Thyroid gland (tissue), 4 donors: ENCODE data around the gene KYNU. TPM values are rescaled to one million over a fixed set of nuclear protein-coding genes. Genes with fewer than 3 reads are reported as not detected.

ENCODE experiments used
- DNase-seq, 2 donors: peaks; one replicate each; pipeline ENCODE4 v3.0.0-alpha.2; 2019
- H3K27ac ChIP-seq, 3 donors: fragments of 200-600 bp; sonication (generic); 1 replicate in 2 of 3; 2 replicates in 1 of 3; pipeline ENCODE4 v1.5.1; 2016 to 2019; ENCODE audit warnings: mild to moderate bottlenecking in 1 of 3, moderate library complexity in 1 of 3
- H3K27me3 ChIP-seq: fragments of 200-600 bp; sonication (generic); one replicate; pipeline ENCODE4 v1.5.1; 2019
- H3K36me3 ChIP-seq, 2 donors: fragments of 200-600 bp; sonication (generic); one replicate each; pipeline ENCODE4 v1.5.1; 2016 to 2019
- H3K4me1 ChIP-seq, 2 donors: fragments of 200-600 bp; sonication (generic); one replicate each; pipeline ENCODE4 v1.5.1; 2017 to 2019
- H3K4me3 ChIP-seq, 3 donors: fragments of 200-600 bp; sonication (generic); replicated peaks in 1 of 3; 1 replicate in 2 of 3; 2 replicates in 1 of 3; pipeline ENCODE4 v1.5.1; 2016; ENCODE audit warnings: mild to moderate bottlenecking in 1 of 3
- H3K9me3 ChIP-seq: fragments of 200-600 bp; sonication (generic); one replicate; pipeline ENCODE4 v1.5.1; 2017
- POLR2A ChIP-seq, 2 donors: fragments of 450-650 bp; IDR thresholded peaks; one replicate each; pipeline ENCODE4 v1.6.1; 2017; ENCODE audit warnings: antibody characterized with exemption in 2 of 2, mild to moderate bottlenecking in 2 of 2, moderate library complexity in 1 of 2
- WGBS, 2 donors: methylation state at CpG; one replicate each; pipeline ENCODE4 v1.1.5; 2017; 5-methylcytosine and 5-hydroxymethylcytosine counted together
- intact Hi-C: fragments of 100-400 bp; cut with DNase I; formaldehyde crosslinking; loops from one replicate; pipeline ENCODE4 v1.15.1; 2023
- total RNA-seq, 4 donors: library from RNA; depleted of rRNA; stranded (reverse); fragments of >200 nt; gene quantifications; one replicate each; pipeline ENCODE4 v1.2.3, GENCODE V29; 2016
- TF ChIP-seq, protein P1 (sequence below), 6 experiments: fragments of 200-600 bp in 3 of 6; fragments of 450-650 bp in 3 of 6; sonication (generic) in 3 of 6; IDR thresholded peaks; one replicate each; pipeline ENCODE4 v1.5.1; 2016 to 2019; ENCODE audit warnings: antibody characterized with exemption in 6 of 6, mild to moderate bottlenecking in 2 of 6, inconsistent platforms in 1 of 6, moderate library complexity in 1 of 6

KYNU gene
- total RNA-seq, 4 donors from 2014 or later: 0.93 to 7.8 (median 4.5) TPM

DNA sequence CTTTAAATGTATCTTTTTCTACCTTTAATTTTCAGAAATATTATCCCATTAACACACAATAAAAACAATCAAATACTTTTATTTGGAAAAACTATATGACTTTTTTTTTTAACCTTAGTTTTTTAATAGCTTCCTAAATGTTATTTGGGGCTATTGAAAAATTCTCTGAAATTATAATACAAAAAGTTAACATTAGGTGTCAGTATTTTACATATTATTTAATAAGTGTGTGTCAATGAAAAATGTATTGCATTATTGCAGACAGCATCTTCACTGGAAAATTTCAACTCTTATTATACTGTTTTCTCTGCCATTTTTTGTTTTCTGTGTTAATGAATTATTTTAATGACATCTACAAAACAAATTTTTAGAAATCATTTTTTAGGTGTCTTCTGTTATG is 200.6 kb downstream of the KYNU start:
- intact Hi-C loops: no loop called here
- Histone ChIP-seq H3K36me3 (no peaks in the 10 kb centered on the region), H3K27me3 (no peaks in the 10 kb centered on the region), H3K27ac (no peak overlapping the region), H3K9me3 (no peaks in the 10 kb centered on the region), H3K4me1 (no peaks in the 10 kb centered on the region), H3K4me3 (no peak overlapping the region)
- no peak for DNase-seq
- TF ChIP-seq, protein P1, sequence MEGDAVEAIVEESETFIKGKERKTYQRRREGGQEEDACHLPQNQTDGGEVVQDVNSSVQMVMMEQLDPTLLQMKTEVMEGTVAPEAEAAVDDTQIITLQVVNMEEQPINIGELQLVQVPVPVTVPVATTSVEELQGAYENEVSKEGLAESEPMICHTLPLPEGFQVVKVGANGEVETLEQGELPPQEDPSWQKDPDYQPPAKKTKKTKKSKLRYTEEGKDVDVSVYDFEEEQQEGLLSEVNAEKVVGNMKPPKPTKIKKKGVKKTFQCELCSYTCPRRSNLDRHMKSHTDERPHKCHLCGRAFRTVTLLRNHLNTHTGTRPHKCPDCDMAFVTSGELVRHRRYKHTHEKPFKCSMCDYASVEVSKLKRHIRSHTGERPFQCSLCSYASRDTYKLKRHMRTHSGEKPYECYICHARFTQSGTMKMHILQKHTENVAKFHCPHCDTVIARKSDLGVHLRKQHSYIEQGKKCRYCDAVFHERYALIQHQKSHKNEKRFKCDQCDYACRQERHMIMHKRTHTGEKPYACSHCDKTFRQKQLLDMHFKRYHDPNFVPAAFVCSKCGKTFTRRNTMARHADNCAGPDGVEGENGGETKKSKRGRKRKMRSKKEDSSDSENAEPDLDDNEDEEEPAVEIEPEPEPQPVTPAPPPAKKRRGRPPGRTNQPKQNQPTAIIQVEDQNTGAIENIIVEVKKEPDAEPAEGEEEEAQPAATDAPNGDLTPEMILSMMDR (IDR thresholded peaks at IDR 0.05): no peak
- no peak for TF ChIP-seq POLR2A (IDR thresholded peaks at IDR 0.05)

DNA sequence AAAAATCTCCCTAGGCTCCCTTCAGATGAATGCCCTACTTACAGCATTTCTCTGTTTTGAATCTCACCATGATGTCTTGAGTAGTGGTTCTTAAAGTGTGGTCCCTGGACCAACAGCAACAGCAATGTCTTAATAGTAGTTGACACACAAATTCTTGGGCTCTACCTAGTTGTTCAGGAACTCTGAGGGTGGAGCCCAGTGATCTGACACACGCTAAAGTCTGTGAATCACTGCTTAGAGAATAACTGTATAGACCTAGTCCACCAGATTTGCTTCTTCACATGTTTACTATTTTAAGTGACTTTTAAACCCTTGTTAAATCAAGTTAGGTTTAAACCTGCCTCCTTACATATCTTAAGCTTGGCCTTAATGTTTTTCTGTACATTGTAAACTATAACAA is 204.2 kb downstream of the KYNU start:
- WGBS, 2 donors: 88 to 90% methylated on average over 1 of the region's 1 CpG
- DNase-seq: no peak
- Histone ChIP-seq H3K27ac (no peak overlapping the region), H3K27me3 (no peaks in the 10 kb centered on the region), H3K36me3 (no peaks in the 10 kb centered on the region), H3K4me3 (no peak overlapping the region), H3K9me3 (no peaks in the 10 kb centered on the region), H3K4me1 (no peaks in the 10 kb centered on the region)
- intact Hi-C loops: no loop called here
- no peak for TF ChIP-seq POLR2A (IDR thresholded peaks at IDR 0.05)
- TF ChIP-seq, protein P1 (IDR thresholded peaks at IDR 0.05): no peak

DNA sequence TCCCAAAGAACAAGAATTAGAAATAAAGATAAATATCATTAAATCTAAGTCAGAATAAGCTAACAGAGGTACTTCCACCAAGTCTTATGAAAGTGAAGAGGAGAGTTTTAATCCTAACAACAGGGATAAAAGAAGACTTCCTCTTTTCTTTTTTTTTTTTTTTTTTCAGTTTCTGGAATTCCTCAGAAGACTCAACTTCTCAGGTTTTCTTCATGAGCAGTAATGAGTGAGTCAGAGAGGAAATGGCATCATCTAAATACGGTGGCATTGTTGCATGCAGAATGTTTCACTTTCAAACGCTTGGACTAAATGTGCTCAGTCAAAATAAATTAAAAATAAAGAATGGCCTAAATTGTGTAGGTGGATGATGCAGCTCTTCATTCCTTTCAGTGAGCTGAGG is 206.2 kb downstream of the KYNU start:
- no peak overlapping the region for H3K4me3 ChIP-seq
- TF ChIP-seq, protein P1 (IDR thresholded peaks at IDR 0.05): no peak
- TF ChIP-seq POLR2A (IDR thresholded peaks at IDR 0.05): no peak
- H3K9me3 ChIP-seq: no peaks in the 10 kb centered on the region
- H3K27ac ChIP-seq: no peak overlapping the region
- no peaks in the 10 kb centered on the region for H3K27me3 ChIP-seq
- no peaks in the 10 kb centered on the region for H3K4me1 ChIP-seq
- no peak for DNase-seq
- 49 to 70% methylated on average over 2 of the region's 2 CpGs for WGBS, 2 donors
- intact Hi-C loops: no loop called here
- H3K36me3 ChIP-seq: no peaks in the 10 kb centered on the region

DNA sequence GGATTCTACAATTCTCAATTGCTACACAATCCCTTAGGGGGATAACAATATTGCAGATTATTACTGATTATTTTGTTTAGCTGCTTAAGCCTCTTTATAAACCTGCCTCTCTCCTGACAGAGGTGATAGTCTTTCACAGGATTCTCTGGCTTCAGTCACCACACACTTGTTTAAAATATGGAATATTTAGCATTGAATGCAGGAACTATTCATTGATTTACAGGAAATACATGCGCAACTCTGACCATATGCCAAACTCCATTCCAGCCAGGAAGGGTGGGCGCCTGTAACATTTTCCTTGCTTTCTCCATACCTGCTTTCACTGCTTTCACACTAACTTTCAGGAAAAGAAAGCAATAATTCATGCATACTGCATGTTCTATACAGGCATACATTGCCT is 207.0 kb downstream of the KYNU start:
- WGBS, 2 donors: 87 to 90% methylated on average over 2 of the region's 2 CpGs
- Histone ChIP-seq H3K4me3 (no peak overlapping the region), H3K4me1 (no peaks in the 10 kb centered on the region), H3K36me3 (no peaks in the 10 kb centered on the region), H3K27ac (no peak overlapping the region), H3K27me3 (no peaks in the 10 kb centered on the region), H3K9me3 (no peaks in the 10 kb centered on the region)
- intact Hi-C loops: no loop called here
- no peak for TF ChIP-seq POLR2A (IDR thresholded peaks at IDR 0.05)
- TF ChIP-seq, protein P1 (IDR thresholded peaks at IDR 0.05): no peak
- DNase-seq: no peak

DNA sequence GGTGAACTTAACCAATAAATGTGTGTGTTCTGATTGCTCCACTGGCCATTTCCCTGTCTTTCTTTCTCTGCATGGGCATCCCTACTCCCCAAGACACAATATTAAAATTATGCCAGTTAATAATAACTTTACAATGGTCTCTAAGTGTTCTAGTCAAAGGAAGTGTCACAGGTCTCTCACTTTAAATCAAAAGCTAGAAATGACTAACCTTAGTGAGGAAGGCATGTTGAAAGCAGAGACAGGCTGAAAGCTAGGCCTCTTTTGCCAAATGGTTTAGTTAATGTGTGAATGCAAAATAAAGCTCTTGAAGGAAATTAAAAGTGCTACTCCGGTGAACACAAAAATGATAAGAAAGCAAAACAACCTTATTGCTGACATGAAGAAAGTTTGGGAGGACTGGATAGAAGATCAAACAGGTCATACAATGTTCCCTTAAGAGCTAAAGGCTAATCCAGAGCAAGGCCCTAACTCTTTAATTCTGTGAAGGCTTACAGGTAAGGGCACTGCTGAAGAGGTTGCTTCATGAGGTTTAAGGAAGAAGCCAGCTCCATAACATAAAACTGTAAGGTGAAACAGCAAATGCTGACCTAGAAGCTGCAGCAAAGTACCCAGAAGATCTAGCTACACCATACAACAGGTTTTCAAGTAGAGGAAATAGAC is 207.8 kb downstream of the KYNU start:
- Histone ChIP-seq H3K27ac (no peak overlapping the region), H3K4me3 (no peak overlapping the region), H3K27me3 (no peaks in the 10 kb centered on the region), H3K4me1 (no peaks in the 10 kb centered on the region), H3K36me3 (no peaks in the 10 kb centered on the region), H3K9me3 (no peaks in the 10 kb centered on the region)
- 80 to 86% methylated on average over 1 of the region's 1 CpG for WGBS, 2 donors
- TF ChIP-seq, protein P1 (IDR thresholded peaks at IDR 0.05): no peak
- no peak for TF ChIP-seq POLR2A (IDR thresholded peaks at IDR 0.05)
- intact Hi-C loops: no loop called here
- DNase-seq: no peak
